SHP77 (cell line): ENCODE data around the gene GORASP1.
A peak's percentile ranks its signal among the peaks of the same experiment; 100 is the strongest.
"Not testable (repeated sequence)": the region's sequence is repeated elsewhere in the genome, so short reads cannot be mapped to it uniquely, and the experiment has no call there.

Experiments used
- DNase-seq, 2 experiments: peaks; one replicate each; lab custom pipeline; 2025; lab: John Stamatoyannopoulos, UW

GORASP1 gene

GRCh38 chr3:39064646-39065045, 42.8 kb downstream of the GORASP1 start:
- DNase-seq = no peak

- no peak for DNase-seq
Observed at GRCh38 chr3:39063143-39063542, 44.3 kb downstream of the GORASP1 start.

GRCh38 chr3:39062180-39062579, 45.2 kb downstream of the GORASP1 start:
- DNase-seq = no peak

- DNase-seq = not testable (repeated sequence)
Observed at GRCh38 chr3:39061228-39061627, 46.2 kb downstream of the GORASP1 start.

- DNase-seq = no peak
Observed at GRCh38 chr3:39056151-39056550, 51.3 kb downstream of the GORASP1 start.

- no peak for DNase-seq
Observed at GRCh38 chr3:39053696-39054095, 53.7 kb downstream of the GORASP1 start.

- no peak for DNase-seq
Observed at GRCh38 chr3:39052583-39052982, 54.8 kb downstream of the GORASP1 start.

GRCh38 chr3:39051649-39052561, 55.5 kb downstream of the GORASP1 start, which contains the start of the genes SCN11A and WDR48:
SCN11A (minus strand) TSS chr3:39051944; CDS start chr3:38950362, 101,582 bp downstream.
WDR48 (plus strand) TSS chr3:39052016; CDS start chr3:39052026, 10 bp downstream.
- peak; percentile 89 to 91 for DNase-seq

- DNase-seq = no peak
Observed at GRCh38 chr3:39050029-39050428, 57.4 kb downstream of the GORASP1 start.
